ENCODE results near the gene GIGYF2. TPM values are rescaled to one million over a fixed set of nuclear protein-coding genes. Genes with fewer than 3 reads are reported as not detected.
A peak's percentile ranks its signal among the peaks of the same experiment; 100 is the strongest.

Gene GIGYF2
- polyA plus RNA-seq, 1 donor (not counting 4 experiments of a cell fraction or from before 2014, with no cell fraction given) = 35.5 TPM

DNA sequence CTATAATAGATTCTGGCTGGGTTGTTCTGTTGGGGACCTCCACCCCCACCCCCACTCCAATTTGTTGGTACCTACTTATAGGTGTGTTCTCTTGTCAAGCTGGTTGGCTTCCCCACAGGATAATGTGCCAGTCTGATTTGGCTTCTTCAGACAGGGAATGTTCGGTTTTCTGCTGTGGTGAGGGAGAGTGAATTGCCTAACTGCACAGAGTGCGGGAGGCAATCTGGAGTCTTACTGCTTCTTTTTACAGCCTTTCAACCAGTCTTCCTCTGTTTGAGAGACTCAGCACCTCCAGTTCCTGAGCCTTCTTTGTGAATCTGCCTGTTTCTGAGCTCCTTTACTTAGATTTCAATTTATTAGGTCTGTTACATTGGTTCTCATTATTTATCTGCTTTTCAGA lies 145.6 kb downstream of the GIGYF2 start:
- Histone ChIP-seq H2AFZ (ENCODE audit: control insufficient read depth, low read length) (no peak overlapping the region), H3K4me3 (ENCODE audit: control insufficient read depth in 2 of 3, extremely low read depth in 1 of 3, insufficient read depth in 2 of 3, low read depth in 1 of 3, low read length in 3 of 3) (no peak overlapping the region), H3K9me3 (ENCODE audit: control insufficient read depth, low read depth, low read length) (no peaks in the 10 kb centered on the region), H3K4me1 (ENCODE audit: control insufficient read depth, extremely low read depth, insufficient read depth, low read length) (peaks cover 19% of the 10 kb centered on the region), H4K20me1 (ENCODE audit: control insufficient read depth, extremely low read depth, insufficient read depth, low read length) (peaks cover 3% of the 10 kb centered on the region), H3K36me3 (ENCODE audit: control insufficient read depth in 2 of 2, extremely low read depth in 1 of 2, insufficient read depth in 2 of 2, low read length in 2 of 2) (peaks cover 14 to 38% of the 10 kb centered on the region in 2 experiments), H3K27me3 (ENCODE audit: control insufficient read depth, extremely low read depth, insufficient read depth, low read length) (no peaks in the 10 kb centered on the region), H3K4me2 (ENCODE audit: control insufficient read depth, extremely low read depth, insufficient read depth, low read depth, low read length) (no peak overlapping the region), H3K9ac (ENCODE audit: control insufficient read depth, extremely low read depth, insufficient read depth, low read length) (no peak overlapping the region), H3K27ac (ENCODE audit: control insufficient read depth, insufficient read depth, low read length) (no peak overlapping the region), H3K79me2 (ENCODE audit: control insufficient read depth, insufficient read depth, low read length) (no peaks in the 10 kb centered on the region), H3K9me1 (ENCODE audit: control insufficient read depth, extremely low read depth, insufficient read depth, low read length) (no peaks in the 10 kb centered on the region)
- dilution Hi-C loops (cut with MboI; ENCODE audit: extremely low pct_ligation_motif_present, low sequenced_read_pairs) = no loop called here
- TF ChIP-seq EZH2 (IDR thresholded peaks at IDR 0.05; ENCODE audit: low read length) = no peak
- TF ChIP-seq, protein P1, sequence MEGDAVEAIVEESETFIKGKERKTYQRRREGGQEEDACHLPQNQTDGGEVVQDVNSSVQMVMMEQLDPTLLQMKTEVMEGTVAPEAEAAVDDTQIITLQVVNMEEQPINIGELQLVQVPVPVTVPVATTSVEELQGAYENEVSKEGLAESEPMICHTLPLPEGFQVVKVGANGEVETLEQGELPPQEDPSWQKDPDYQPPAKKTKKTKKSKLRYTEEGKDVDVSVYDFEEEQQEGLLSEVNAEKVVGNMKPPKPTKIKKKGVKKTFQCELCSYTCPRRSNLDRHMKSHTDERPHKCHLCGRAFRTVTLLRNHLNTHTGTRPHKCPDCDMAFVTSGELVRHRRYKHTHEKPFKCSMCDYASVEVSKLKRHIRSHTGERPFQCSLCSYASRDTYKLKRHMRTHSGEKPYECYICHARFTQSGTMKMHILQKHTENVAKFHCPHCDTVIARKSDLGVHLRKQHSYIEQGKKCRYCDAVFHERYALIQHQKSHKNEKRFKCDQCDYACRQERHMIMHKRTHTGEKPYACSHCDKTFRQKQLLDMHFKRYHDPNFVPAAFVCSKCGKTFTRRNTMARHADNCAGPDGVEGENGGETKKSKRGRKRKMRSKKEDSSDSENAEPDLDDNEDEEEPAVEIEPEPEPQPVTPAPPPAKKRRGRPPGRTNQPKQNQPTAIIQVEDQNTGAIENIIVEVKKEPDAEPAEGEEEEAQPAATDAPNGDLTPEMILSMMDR (optimal IDR thresholded peaks at IDR 0.05 in 1 of 3, IDR thresholded peaks at IDR 0.05 in 1 of 3, conservative IDR thresholded peaks at IDR 0.05 in 1 of 3; ENCODE audit: extremely low read depth in 1 of 3, insufficient read depth in 2 of 3, low read length in 3 of 3) = no peak
- DNase-seq (ENCODE audit: low read depth, low spot score) = no peak
- no peak for FAIRE-seq

DNA sequence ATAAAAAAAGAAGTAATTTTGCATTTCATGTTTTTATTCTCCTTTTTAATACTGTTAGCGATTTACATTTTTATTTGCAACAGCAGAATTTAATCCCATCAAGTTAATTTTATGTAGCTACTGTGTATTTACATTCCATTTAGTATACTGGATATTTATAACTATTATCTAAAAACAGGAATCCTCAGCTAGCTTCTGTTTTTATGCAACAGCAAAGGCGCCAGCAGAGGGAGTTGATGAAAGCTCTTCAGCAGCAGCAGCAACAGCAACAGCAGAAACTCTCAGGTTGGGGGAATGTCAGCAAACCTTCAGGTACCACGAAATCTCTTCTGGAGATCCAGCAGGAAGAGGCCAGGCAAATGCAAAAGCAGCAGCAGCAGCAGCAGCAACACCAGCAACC lies 146.7 kb downstream of the GIGYF2 start:
- no peak overlapping the region for H3K27ac ChIP-seq (ENCODE audit: control insufficient read depth, insufficient read depth, low read length)
- H3K4me1 ChIP-seq (ENCODE audit: control insufficient read depth, extremely low read depth, insufficient read depth, low read length) = peaks cover 7% of the 10 kb centered on the region
- no peak for DNase-seq (ENCODE audit: low read depth, low spot score)
- H4K20me1 ChIP-seq (ENCODE audit: control insufficient read depth, extremely low read depth, insufficient read depth, low read length) = peaks cover under 1% of the 10 kb centered on the region
- no peaks in the 10 kb centered on the region for H3K9me1 ChIP-seq (ENCODE audit: control insufficient read depth, extremely low read depth, insufficient read depth, low read length)
- FAIRE-seq = no peak
- no peak overlapping the region for H3K4me3 ChIP-seq (ENCODE audit: control insufficient read depth in 2 of 3, extremely low read depth in 1 of 3, insufficient read depth in 2 of 3, low read depth in 1 of 3, low read length in 3 of 3)
- H3K4me2 ChIP-seq (ENCODE audit: control insufficient read depth, extremely low read depth, insufficient read depth, low read depth, low read length) = no peak overlapping the region
- H2AFZ ChIP-seq (ENCODE audit: control insufficient read depth, low read length) = no peak overlapping the region
- dilution Hi-C loops (cut with MboI; ENCODE audit: extremely low pct_ligation_motif_present, low sequenced_read_pairs) = no loop called here
- TF ChIP-seq, protein P1 (optimal IDR thresholded peaks at IDR 0.05 in 1 of 3, IDR thresholded peaks at IDR 0.05 in 1 of 3, conservative IDR thresholded peaks at IDR 0.05 in 1 of 3; ENCODE audit: extremely low read depth in 1 of 3, insufficient read depth in 2 of 3, low read length in 3 of 3) = peak in 1 of 3 experiments; percentile 4
- no peak for TF ChIP-seq EZH2 (IDR thresholded peaks at IDR 0.05; ENCODE audit: low read length)
- no peaks in the 10 kb centered on the region for H3K27me3 ChIP-seq (ENCODE audit: control insufficient read depth, extremely low read depth, insufficient read depth, low read length)
- H3K9ac ChIP-seq (ENCODE audit: control insufficient read depth, extremely low read depth, insufficient read depth, low read length) = no peak overlapping the region
- no peaks in the 10 kb centered on the region for H3K79me2 ChIP-seq (ENCODE audit: control insufficient read depth, insufficient read depth, low read length)
- peaks cover 17 to 48% of the 10 kb centered on the region in 2 experiments for H3K36me3 ChIP-seq (ENCODE audit: control insufficient read depth in 2 of 2, extremely low read depth in 1 of 2, insufficient read depth in 2 of 2, low read length in 2 of 2)
- no peaks in the 10 kb centered on the region for H3K9me3 ChIP-seq (ENCODE audit: control insufficient read depth, low read depth, low read length)
